Activated B cell treated with CpG ODN at 0.5 μM for 24 hours (primary cell): Measurements from ENCODE around the gene HOXB8. TPM values are rescaled to one million over a fixed set of nuclear protein-coding genes. Genes with fewer than 3 reads are reported as not detected.

ENCODE experiments used
- ATAC-seq: fragments of 200-7000 bp; cut with Tn5 transposase; one replicate; pipeline ENCODE4 v1.10.0; 2021; ENCODE audit warnings: low read depth, mild to moderate bottlenecking, moderate library complexity
- CTCF ChIA-PET: fragments of 350-600 bp; sonication (Branson Sonifier 250); formaldehyde crosslinking; loops from one replicate; lab custom pipeline; 2021; ENCODE audit warnings: antibody characterized with exemption; lab: Charles Lee
- POLR2A ChIA-PET: fragments of 350-600 bp; sonication (Branson Sonifier 250); formaldehyde crosslinking; loops from one replicate; lab custom pipeline; 2021; ENCODE audit warnings: antibody characterized with exemption; lab: Charles Lee
- DNase-seq: peaks from one replicate; pipeline ENCODE4 v3.0.0; 2022
- H3K27ac Mint-ChIP-seq: one replicate; pipeline ENCODE4 v1.8.0; 2020; ENCODE audit warnings: mixed read lengths
- H3K27me3 Mint-ChIP-seq: one replicate; pipeline ENCODE4 v1.8.0; 2021; ENCODE audit warnings: mixed read lengths
- H3K36me3 Mint-ChIP-seq: one replicate; pipeline ENCODE4 v1.8.0; 2021; ENCODE audit warnings: low read depth, mixed read lengths
- H3K4me1 Mint-ChIP-seq: one replicate; pipeline ENCODE4 v1.8.0; 2021; ENCODE audit warnings: mixed read lengths
- H3K4me3 Mint-ChIP-seq: one replicate; pipeline ENCODE4 v1.8.0; 2020; ENCODE audit warnings: mild to moderate bottlenecking, mixed read lengths
- H3K9me3 Mint-ChIP-seq: one replicate; pipeline ENCODE4 v1.8.0; 2020; ENCODE audit warnings: mixed read lengths
- CTCF ChIP-seq: fragments of 200-600 bp; IDR thresholded peaks from one replicate; pipeline ENCODE4 v1.8.0; 2022; ENCODE audit warnings: antibody characterized with exemption, mild to moderate bottlenecking
- intact Hi-C: fragments of 100-400 bp; cut with micrococcal nuclease; formaldehyde crosslinking; loops from one replicate; pipeline ENCODE4 v1.15.1; 2024
- total RNA-seq: library from RNA; stranded (reverse); gene quantifications from 2 replicates; pipeline ENCODE4 v1.2.3, GENCODE V29; 2022

Gene HOXB8
- total RNA-seq, 1 donor from 2014 or later = not detected

- POLR2A ChIA-PET = no interaction called here
- ATAC-seq (peak; percentile 50), DNase-seq (no peak)
- no peak for TF ChIP-seq CTCF
- H3K27ac Mint-ChIP-seq = no peak overlapping the region
- peaks cover 26% of the 10 kb centered on the region for H3K4me1 Mint-ChIP-seq
- no peaks in the 10 kb centered on the region for H3K36me3 Mint-ChIP-seq
- H3K4me3 Mint-ChIP-seq = peak overlapping the region; percentile 89
- peaks cover 53% of the 10 kb centered on the region for H3K27me3 Mint-ChIP-seq
- intact Hi-C loops = no loop called here
- CTCF ChIA-PET = interaction anchor here (2.8 kb wide), 1 partner anchor 11 kb away, joined by 11 read pairs; no protein-coding TSS in a partner anchor
- H3K9me3 Mint-ChIP-seq = no peaks in the 10 kb centered on the region
Measured at GRCh38 chr17:48647103-48647962, 32.2 kb upstream of the HOXB8 start.

DNA sequence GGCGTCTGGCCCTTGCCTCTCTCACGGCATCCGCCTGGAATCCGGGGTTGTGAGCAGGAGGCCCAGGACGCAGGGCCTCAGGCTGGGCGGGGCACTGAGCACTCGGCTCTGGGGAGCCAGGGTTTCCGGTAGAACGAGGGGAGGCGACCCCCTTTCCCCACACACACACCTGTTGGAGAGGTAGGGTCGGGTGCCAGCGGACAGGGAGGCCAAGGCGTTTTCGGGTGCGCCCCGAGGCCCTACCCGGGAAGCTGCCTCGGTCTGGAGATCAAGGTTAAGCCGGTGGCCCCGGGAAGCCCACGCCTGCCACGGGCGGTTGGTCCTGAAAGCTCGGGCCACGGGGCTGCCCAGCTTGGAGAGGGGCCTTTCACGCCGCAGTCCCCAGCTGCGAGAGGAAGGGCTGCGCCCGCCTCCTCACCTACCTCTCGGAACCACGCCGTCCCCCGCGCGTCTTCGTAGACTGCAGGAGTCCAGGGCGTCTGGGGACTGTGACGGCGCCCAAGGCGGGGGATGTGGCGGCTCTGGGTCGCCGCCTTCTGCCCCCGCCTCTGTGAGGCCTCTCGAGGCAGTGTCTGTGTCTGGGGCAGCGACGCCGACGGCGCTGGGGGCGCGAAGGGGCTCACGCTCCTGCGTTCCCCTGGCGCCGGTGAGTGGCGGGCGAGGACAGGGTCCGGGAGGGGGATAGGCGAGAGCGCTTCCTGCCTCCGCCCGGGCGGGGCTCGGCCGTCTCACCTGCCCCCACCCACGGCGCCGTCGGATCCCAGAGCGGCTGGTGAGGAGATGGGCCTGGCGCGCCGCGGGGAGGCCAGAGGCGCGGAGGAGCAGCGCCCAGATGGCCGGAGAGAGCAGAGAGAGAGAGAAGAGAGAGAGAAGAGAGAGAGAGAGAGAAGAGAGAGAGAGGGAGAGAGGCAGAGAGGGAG is 31.4 kb upstream of the HOXB8 start:
- peaks cover 58% of the 10 kb centered on the region for H3K27me3 Mint-ChIP-seq
- CTCF ChIA-PET = interaction anchor here (1.0 to 2.8 kb wide), 2 partner anchors 10 to 59 kb away, joined by 3 to 11 read pairs; no protein-coding TSS in a partner anchor
- H3K36me3 Mint-ChIP-seq = no peaks in the 10 kb centered on the region
- ATAC-seq (peak; percentile 56), DNase-seq (peak; percentile 27)
- no peak for TF ChIP-seq CTCF
- no peak overlapping the region for H3K27ac Mint-ChIP-seq
- H3K4me3 Mint-ChIP-seq = peak overlapping the region; percentile 89
- POLR2A ChIA-PET = no interaction called here
- intact Hi-C loops = no loop called here
- H3K4me1 Mint-ChIP-seq = peaks cover 27% of the 10 kb centered on the region
- H3K9me3 Mint-ChIP-seq = no peaks in the 10 kb centered on the region

GRCh38 chr17:48645639-48646182 is 30.6 kb upstream of the HOXB8 start:
- TF ChIP-seq CTCF = no peak
- intact Hi-C loops = no loop called here
- H3K4me3 Mint-ChIP-seq = peak overlapping the region; percentile 58
- peaks cover 31% of the 10 kb centered on the region for H3K4me1 Mint-ChIP-seq
- no peak for ATAC-seq
- no peak overlapping the region for H3K27ac Mint-ChIP-seq
- CTCF ChIA-PET = interaction anchor here (1.0 to 2.8 kb wide), 2 partner anchors 9 to 58 kb away, joined by 3 to 11 read pairs; no protein-coding TSS in a partner anchor
- no peaks in the 10 kb centered on the region for H3K36me3 Mint-ChIP-seq
- no peak for DNase-seq
- H3K27me3 Mint-ChIP-seq = peaks cover 64% of the 10 kb centered on the region
- POLR2A ChIA-PET = no interaction called here
- no peaks in the 10 kb centered on the region for H3K9me3 Mint-ChIP-seq

GRCh38 chr17:48644910-48645557 is 29.9 kb upstream of the HOXB8 start:
- Mint-ChIP-seq H3K27ac (no peak overlapping the region), H3K27me3 (peaks cover 71% of the 10 kb centered on the region), H3K4me3 (peak overlapping the region; percentile 20), H3K9me3 (no peaks in the 10 kb centered on the region), H3K36me3 (no peaks in the 10 kb centered on the region), H3K4me1 (peaks cover 31% of the 10 kb centered on the region)
- DNase-seq (no peak), ATAC-seq (no peak)
- CTCF ChIA-PET = no interaction called here
- POLR2A ChIA-PET = interaction anchor here (0.7 kb wide), 1 partner anchor 88 kb away, joined by 3 read pairs; no protein-coding TSS in a partner anchor
- intact Hi-C loops = no loop called here
- TF ChIP-seq CTCF = no peak
